Measurements from ENCODE around the gene RNMT. TPM values are rescaled to one million over a fixed set of nuclear protein-coding genes. Genes with fewer than 3 reads are reported as not detected.
"Not testable (repeated sequence)": the region's sequence is repeated elsewhere in the genome, so short reads cannot be mapped to it uniquely, and the experiment has no call there.

RNMT gene
- total RNA-seq, 1 donor from 2014 or later, result 36.6 TPM

- no peak for DNase-seq
Measured at GRCh38 chr18:13745696-13746095, 19.2 kb downstream of the RNMT start.

GRCh38 chr18:13746633-13747032 lies 20.2 kb downstream of the RNMT start:
- no peak for DNase-seq

GRCh38 chr18:13751599-13751998 lies 25.1 kb downstream of the RNMT start:
- DNase-seq, result not testable (repeated sequence)

GRCh38 chr18:13756261-13756660 lies 29.8 kb downstream of the RNMT start:
- DNase-seq, result no peak

- DNase-seq, result no peak
Measured at GRCh38 chr18:13756671-13757070, 30.2 kb downstream of the RNMT start.

GRCh38 chr18:13758622-13759021 lies 32.1 kb downstream of the RNMT start:
- DNase-seq, result no peak

GRCh38 chr18:13760047-13760446 lies 33.6 kb downstream of the RNMT start:
- DNase-seq, result no peak

- DNase-seq, result no peak
Measured at GRCh38 chr18:13762690-13763439, 36.4 kb downstream of the RNMT start.

GRCh38 chr18:13775058-13775457 lies 48.6 kb downstream of the RNMT start:
- no peak for DNase-seq

GRCh38 chr18:13791181-13791580 lies 64.7 kb downstream of the RNMT start:
- no peak for DNase-seq

GRCh38 chr18:13793819-13794218 lies 67.3 kb downstream of the RNMT start:
- DNase-seq, result no peak

- DNase-seq, result no peak
Measured at GRCh38 chr18:13796515-13796914, 70.0 kb downstream of the RNMT start.

GRCh38 chr18:13797157-13797611 lies 70.7 kb downstream of the RNMT start:
- DNase-seq, result peak; percentile 94

- no peak for DNase-seq
Measured at GRCh38 chr18:13799396-13799795, 72.9 kb downstream of the RNMT start.

GRCh38 chr18:13800505-13801259 lies 74.2 kb downstream of the RNMT start:
- DNase-seq, result peak; percentile 83

GRCh38 chr18:13801260-13801601 lies 74.8 kb downstream of the RNMT start:
- no peak for DNase-seq

GRCh38 chr18:13804305-13804704 lies 77.8 kb downstream of the RNMT start:
- peak; percentile 41 for DNase-seq

GRCh38 chr18:13808294-13809042 lies 82.0 kb downstream of the RNMT start:
- no peak for DNase-seq

- DNase-seq, result no peak
Measured at GRCh38 chr18:13809043-13809430, 82.6 kb downstream of the RNMT start.

- no peak for DNase-seq
Measured at GRCh38 chr18:13809531-13810255, 83.2 kb downstream of the RNMT start.

- no peak for DNase-seq
Measured at GRCh38 chr18:13810950-13811485, 84.5 kb downstream of the RNMT start.

- DNase-seq, result peak; percentile 32
Measured at GRCh38 chr18:13811993-13812392, 85.5 kb downstream of the RNMT start.

Data from dermis blood vessel endothelial cell (primary cell).